PC-9 (cell line): ENCODE results near the gene TRIM71. TPM values are rescaled to one million over a fixed set of nuclear protein-coding genes. Genes with fewer than 3 reads are reported as not detected.

Source experiments
- BruUV-seq: library from RNA; stranded (reverse); fragments of 400-500 nt; replicated peaks from 2 replicates; lab custom pipeline; 2021; lab: Mats Ljungman, UMichigan
- CTCF ChIA-PET: fragments of 300-600 bp; sonication (Branson Sonifier 250); formaldehyde crosslinking; loops from one replicate; lab custom pipeline; 2022; ENCODE audit warnings: antibody characterized with exemption; lab: Charles Lee
- POLR2A ChIA-PET: fragments of 300-600 bp; sonication (Branson Sonifier 250); formaldehyde crosslinking; loops from one replicate; lab custom pipeline; 2022; ENCODE audit warnings: antibody characterized with exemption; ENCODE audit not compliant: unreplicated experiment; lab: Charles Lee
- DNase-seq, 2 experiments: peaks; one replicate each; pipeline versions ENCODE4 v3.0.0 to v3.0.0-alpha.2; 2015 to 2022; ENCODE audit warnings: mixed read lengths in 1 of 2
- H2AFZ ChIP-seq: fragments of 200-600 bp; sonication (generic); 2 replicates; pipeline ENCODE4 v1.8.1; 2017; ENCODE audit warnings: antibody characterized with exemption
- H3F3A ChIP-seq: fragments of 200-600 bp; sonication (generic); 2 replicates; pipeline ENCODE4 v1.8.1; 2017; ENCODE audit warnings: antibody characterized with exemption, mild to moderate bottlenecking, low read depth; ENCODE audit not compliant: insufficient read depth
- H3K27ac ChIP-seq: fragments of 200-600 bp; sonication (generic); 2 replicates; pipeline ENCODE4 v1.6.1; 2016; ENCODE audit warnings: mixed run types
- H3K27me3 ChIP-seq: fragments of 200-600 bp; sonication (generic); 2 replicates; pipeline ENCODE4 v1.6.1; 2016; ENCODE audit warnings: low read depth, mixed run types; ENCODE audit not compliant: insufficient read depth
- H3K36me3 ChIP-seq: fragments of 200-600 bp; sonication (generic); 2 replicates; pipeline ENCODE4 v1.6.1; 2016; ENCODE audit warnings: low read depth, mixed run types
- H3K4me1 ChIP-seq: fragments of 200-600 bp; sonication (generic); replicated peaks from 2 replicates; pipeline ENCODE4 v1.6.1; 2016; ENCODE audit warnings: mixed run types; ENCODE audit not compliant: insufficient read depth
- H3K4me2 ChIP-seq: fragments of 200-600 bp; sonication (generic); 2 replicates; pipeline ENCODE4 v1.6.1; 2017; ENCODE audit warnings: mixed run types
- H3K4me3 ChIP-seq: fragments of 200-600 bp; sonication (generic); 2 replicates; pipeline ENCODE4 v1.6.1; 2016; ENCODE audit warnings: mixed run types
- H3K79me2 ChIP-seq: fragments of 200-600 bp; sonication (generic); 2 replicates; pipeline ENCODE4 v1.6.1; 2017; ENCODE audit warnings: low read depth, mixed run types
- H3K9me2 ChIP-seq: fragments of 200-600 bp; sonication (generic); 2 replicates; pipeline ENCODE4 v1.8.1; 2017; ENCODE audit warnings: mild to moderate bottlenecking; ENCODE audit not compliant: insufficient read depth
- H3K9me3 ChIP-seq: fragments of 200-600 bp; sonication (generic); 2 replicates; pipeline ENCODE4 v1.8.1; 2016; ENCODE audit warnings: low read depth; ENCODE audit not compliant: insufficient read depth
- H4K20me1 ChIP-seq: fragments of 200-600 bp; sonication (generic); 2 replicates; pipeline ENCODE4 v1.8.1; 2017; ENCODE audit not compliant: insufficient read depth
- CTCF ChIP-seq: fragments of 200-600 bp; sonication (generic); conservative IDR thresholded peaks from 2 replicates; pipeline ENCODE4 v1.6.1; 2017; ENCODE audit warnings: mixed run types, antibody characterized with exemption, mild to moderate bottlenecking, moderate library complexity
- EZH2 ChIP-seq: fragments of 200-600 bp; sonication (generic); IDR thresholded peaks from 2 replicates; pipeline ENCODE4 v1.8.0; 2017; ENCODE audit warnings: antibody characterized with exemption, low read depth
- intact Hi-C: fragments of 100-400 bp; cut with micrococcal nuclease; formaldehyde crosslinking; loops from one replicate; pipeline ENCODE4 v1.10.0; 2022; ENCODE audit not compliant: unreplicated experiment
- total RNA-seq: library from RNA; stranded (reverse); gene quantifications from 2 replicates; pipeline ENCODE4 v1.2.3, GENCODE V29; 2021

The TRIM71 gene
- total RNA-seq, 1 experiment from 2014 or later: not detected

- H3K27ac ChIP-seq: no peak overlapping the region
- no peak overlapping the region for H3K4me3 ChIP-seq
- H2AFZ ChIP-seq: no peak overlapping the region
- H4K20me1 ChIP-seq: no peaks in the 10 kb centered on the region
- no peaks in the 10 kb centered on the region for H3K27me3 ChIP-seq
- DNase-seq: no peak
- TF ChIP-seq CTCF (no peak), EZH2 (no peak)
- BruUV-seq: no TSS peak
- H3K4me1 ChIP-seq: peaks cover 4% of the 10 kb centered on the region; the same call in 1 of the 2 replicates
- no peaks in the 10 kb centered on the region for H3K9me2 ChIP-seq
- no peaks in the 10 kb centered on the region for H3F3A ChIP-seq
- POLR2A ChIA-PET: no interaction called here
- no peaks in the 10 kb centered on the region for H3K36me3 ChIP-seq
- CTCF ChIA-PET: no interaction called here
- H3K79me2 ChIP-seq: no peaks in the 10 kb centered on the region
- intact Hi-C loops: no loop called here
- H3K9me3 ChIP-seq: no peaks in the 10 kb centered on the region
- H3K4me2 ChIP-seq: no peak overlapping the region
Measured at GRCh38 chr3:32866533-32866932, 48.7 kb downstream of the TRIM71 start.

- DNase-seq: no peak
- no peak for TF ChIP-seq EZH2
- no peak for TF ChIP-seq CTCF
- no TSS peak for BruUV-seq
- H3K27me3 ChIP-seq: no peaks in the 10 kb centered on the region
- no peaks in the 10 kb centered on the region for H3K36me3 ChIP-seq
- H2AFZ ChIP-seq: no peak overlapping the region
- no peaks in the 10 kb centered on the region for H3F3A ChIP-seq
- ChIA-PET POLR2A (no interaction called here), CTCF (interaction anchor here (0.7 kb wide), 1 partner anchor 16 kb away, joined by 5 read pairs; no protein-coding TSS in a partner anchor)
- H3K4me2 ChIP-seq: no peak overlapping the region
- intact Hi-C loops: no loop called here
- H3K4me3 ChIP-seq: no peak overlapping the region
- H4K20me1 ChIP-seq: no peaks in the 10 kb centered on the region
- no peak overlapping the region for H3K27ac ChIP-seq
- no peaks in the 10 kb centered on the region for H3K79me2 ChIP-seq
- peaks cover 4% of the 10 kb centered on the region; the same call in 1 of the 2 replicates for H3K4me1 ChIP-seq
- H3K9me2 ChIP-seq: no peaks in the 10 kb centered on the region
- no peaks in the 10 kb centered on the region for H3K9me3 ChIP-seq
Measured at GRCh38 chr3:32867954-32868353, 50.2 kb downstream of the TRIM71 start.

- CTCF ChIA-PET: interaction anchor here (0.7 kb wide), 1 partner anchor 17 kb away, joined by 5 read pairs; no protein-coding TSS in a partner anchor
Measured at GRCh38 chr3:32868719-32869512, 51.1 kb downstream of the TRIM71 start.

More at GRCh38 chr3:32868719-32869512, 51.1 kb downstream of the TRIM71 start:
- Histone ChIP-seq H4K20me1 (no peaks in the 10 kb centered on the region), H3K36me3 (no peaks in the 10 kb centered on the region), H3K4me2 (no peak overlapping the region), H3F3A (no peaks in the 10 kb centered on the region), H2AFZ (no peak overlapping the region), H3K27ac (no peak overlapping the region), H3K4me1 (peaks cover 4% of the 10 kb centered on the region; the same call in 1 of the 2 replicates), H3K9me2 (no peaks in the 10 kb centered on the region), H3K27me3 (no peaks in the 10 kb centered on the region), H3K79me2 (no peaks in the 10 kb centered on the region), H3K4me3 (no peak overlapping the region), H3K9me3 (no peaks in the 10 kb centered on the region)
- intact Hi-C loops: no loop called here
- TF ChIP-seq EZH2 (no peak), CTCF (no peak)
- POLR2A ChIA-PET: interaction anchor here (0.5 kb wide), 1 partner anchor 1006 kb away, joined by 3 read pairs; no protein-coding TSS in a partner anchor
- no TSS peak for BruUV-seq
- DNase-seq: no peak
